Colon (tissue), 2 donors: ENCODE results near the gene PDE6A.
"Not testable (repeated sequence)": the region's sequence is repeated elsewhere in the genome, so short reads cannot be mapped to it uniquely, and the experiment has no call there.

Experiments used
- FAIRE-seq: peaks from 2 replicates; lab custom pipeline; 2012; peaks lifted over from hg19 to GRCh38; lab: Jason Lieb, UNC
- donor health status: control.
- donor health status: control.

Gene PDE6A

DNA sequence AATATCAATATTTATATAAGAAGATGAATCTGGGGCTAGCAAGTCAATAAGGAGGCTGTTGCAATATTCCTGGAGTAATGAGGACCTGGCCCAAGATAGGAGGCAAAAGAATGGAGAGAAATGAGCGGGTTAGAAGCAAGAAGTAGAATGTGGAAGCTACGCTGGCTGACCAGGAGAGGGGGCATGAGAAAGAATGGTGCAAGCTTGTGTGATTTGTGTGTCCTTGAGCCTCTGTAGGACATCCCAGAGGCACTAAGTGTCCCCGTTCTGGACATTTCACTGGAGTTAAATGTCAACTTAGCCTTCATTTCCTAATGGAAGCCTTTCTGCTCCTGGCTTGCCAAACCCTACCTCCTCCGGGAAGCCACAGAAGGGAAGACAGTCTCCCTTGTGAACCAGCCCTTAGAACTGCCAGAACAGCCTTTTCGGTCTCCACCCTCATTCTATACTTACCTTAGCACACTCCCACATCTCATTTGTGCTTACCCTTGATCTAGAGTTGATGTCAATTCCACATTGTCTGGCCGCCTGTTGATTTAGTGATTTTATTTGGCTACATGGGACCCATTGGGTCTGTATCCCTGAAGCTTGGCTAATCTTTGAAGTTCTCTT lies 6.7 kb upstream of the PDE6A start:
- no peak for FAIRE-seq

DNA sequence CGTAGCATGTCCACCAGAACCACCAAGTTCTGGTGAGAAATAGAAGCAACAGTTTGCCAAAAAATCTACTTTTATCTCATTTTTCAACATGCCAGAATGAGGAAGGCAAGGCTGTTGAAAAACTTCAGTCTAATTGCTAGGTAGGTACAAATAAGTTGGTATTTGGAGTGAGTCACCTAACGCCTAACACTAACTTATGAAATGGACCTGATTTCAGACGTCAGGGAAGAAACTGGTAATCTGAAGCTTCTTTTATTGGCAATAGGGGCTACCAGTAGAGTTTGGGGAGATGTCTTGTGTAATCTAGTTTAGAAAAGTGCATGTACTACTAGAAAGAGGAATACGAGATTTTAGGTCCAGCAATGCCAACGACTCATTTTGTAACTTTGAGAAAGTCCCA lies 4.4 kb upstream of the PDE6A start:
- FAIRE-seq: no peak

DNA sequence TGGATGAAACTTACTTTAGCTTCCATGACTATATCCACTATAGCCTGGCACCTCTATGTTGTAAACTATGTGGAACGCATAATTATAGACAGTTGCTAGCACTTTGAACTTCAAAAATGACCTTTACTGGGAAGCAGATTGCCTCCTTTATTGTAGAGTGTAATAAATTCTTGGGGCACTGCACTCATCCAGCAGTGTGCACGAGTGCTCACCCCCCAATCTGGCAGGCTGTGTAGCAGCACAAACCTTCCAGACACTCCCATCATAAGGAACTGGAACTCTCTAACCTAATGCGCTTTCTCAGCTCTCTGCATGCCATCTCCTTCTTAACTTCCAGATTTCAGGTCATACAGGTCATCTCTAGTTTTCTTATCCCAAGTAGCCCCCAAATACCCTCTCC lies 1.5 kb upstream of the PDE6A start:
- FAIRE-seq: no peak

DNA sequence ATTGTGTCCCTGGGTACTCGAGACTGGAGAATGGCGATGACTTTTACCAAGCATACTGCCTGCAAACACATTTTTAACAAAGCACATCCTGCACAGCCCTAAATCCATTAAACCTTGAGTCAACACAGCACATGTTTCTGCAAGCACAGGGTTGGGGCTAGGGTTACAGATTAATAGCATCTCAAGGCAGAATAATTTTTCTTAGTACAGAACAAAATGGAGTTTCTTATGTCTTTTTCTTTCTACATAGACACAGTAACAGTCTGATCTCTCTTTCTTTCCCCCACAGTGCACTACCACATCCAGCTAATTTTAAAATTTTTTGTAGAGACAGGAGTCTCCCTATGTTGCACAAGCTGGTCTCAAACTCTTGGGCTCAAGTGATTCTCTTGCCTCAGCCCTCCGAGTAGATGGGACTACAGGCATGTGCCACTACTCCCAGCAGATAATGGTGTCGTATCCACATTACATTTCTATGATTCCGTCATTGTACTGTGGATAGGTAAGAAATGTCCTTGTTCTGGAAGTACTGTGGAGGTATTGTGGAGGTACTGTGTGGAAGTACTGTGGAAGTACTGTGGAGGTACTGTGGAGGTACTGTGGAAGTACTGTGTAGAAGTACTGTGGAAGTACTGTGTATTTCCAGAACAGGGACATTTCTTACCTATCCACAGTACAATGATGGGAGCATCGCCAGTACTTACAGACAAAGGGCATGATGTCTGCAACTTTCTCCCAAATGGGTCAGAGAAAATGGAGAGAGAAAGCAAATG lies 1.2 kb downstream of the PDE6A start:
- not testable (repeated sequence) for FAIRE-seq

DNA sequence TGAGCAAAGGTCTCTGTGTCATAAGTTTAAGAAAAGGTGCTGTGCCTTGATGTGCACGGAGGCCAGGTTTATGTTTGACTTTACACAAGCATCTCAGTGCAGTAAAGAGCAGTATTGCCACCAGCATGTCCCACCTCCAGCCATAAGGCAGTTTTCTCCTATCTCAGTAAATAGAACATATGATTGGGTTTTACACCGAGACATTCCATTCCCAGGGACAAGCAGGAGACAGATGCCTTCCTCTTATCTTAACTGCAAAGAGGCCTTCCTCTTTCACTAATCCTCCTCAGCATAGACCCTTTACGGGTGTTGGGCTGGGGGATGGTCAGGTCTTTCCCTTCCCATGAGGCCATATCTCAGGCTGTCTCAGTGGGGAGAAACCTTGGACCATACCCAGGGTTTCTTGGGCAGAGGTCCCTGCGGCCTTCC lies 1.8 kb downstream of the PDE6A start:
- not testable (repeated sequence) for FAIRE-seq

DNA sequence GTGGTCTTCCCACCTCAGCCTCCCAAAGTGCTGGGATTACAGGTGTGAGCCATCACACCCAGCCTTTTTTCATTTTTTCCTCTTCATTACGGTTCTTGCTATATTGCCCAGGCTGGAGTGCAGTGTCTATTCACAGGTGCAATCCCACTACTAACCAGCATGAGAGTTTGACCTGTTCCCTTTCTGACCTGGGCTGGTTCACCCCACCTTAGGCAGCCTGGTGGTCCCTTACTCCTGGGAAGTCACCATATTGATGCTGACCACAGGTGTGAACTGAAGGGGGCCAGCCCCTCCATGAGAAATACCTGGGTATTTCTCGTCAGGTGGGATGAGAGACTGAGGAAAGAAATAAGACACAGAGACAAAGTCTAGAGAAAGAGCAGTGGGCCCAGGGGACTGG lies 2.4 kb downstream of the PDE6A start:
- FAIRE-seq: no peak

DNA sequence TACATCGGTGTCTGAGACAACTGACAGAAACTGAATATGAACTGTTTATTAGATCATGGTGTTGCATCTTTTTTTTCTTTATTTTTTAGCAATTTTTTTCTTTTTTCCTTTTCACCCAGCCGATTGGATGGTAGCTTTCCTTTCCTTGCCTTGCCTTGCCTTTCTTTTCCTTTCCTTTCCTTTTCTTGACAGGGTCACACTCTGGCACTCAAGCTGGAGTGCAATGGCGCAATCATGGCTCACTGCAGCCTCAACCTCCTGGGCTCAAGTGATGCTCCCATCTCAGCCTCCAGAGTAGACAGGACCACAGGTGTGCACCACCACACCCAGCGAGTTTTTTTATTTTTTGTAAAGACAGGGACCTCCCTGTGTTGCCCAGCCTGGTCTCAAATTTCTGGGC lies 2.8 kb downstream of the PDE6A start:
- FAIRE-seq: no peak

DNA sequence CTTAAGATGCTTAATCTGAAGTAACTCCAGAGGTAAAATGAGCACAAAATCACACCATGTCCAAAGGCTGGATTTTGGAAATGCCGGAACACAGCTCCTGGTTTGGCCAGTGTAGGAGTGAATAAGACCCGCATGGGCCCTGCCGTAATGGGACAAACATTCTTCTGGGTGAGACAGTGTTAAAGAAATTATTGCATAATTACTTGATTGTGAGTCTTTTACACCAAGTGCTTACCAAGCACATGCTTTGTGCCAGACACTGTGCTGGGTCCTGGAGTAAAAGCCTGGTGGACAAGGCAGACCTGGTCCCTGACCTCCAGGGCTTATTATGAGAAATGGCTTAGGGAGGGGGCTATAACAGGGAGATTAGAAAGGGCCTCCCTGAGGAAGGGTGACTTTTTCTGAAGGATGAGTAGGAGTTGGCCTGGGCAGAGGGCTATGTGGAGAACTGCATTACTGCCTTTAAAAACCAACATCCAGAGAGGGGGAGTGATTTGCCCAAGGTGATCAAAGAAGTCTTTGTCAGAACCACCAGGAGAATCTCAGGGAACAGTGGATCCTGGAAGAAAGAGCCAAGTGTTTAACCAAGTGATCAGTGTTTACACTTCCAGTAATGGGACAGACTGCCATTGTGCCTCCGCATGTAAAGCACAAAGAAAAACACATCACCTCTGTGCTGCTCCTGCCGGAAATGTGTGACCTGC lies 3.5 kb downstream of the PDE6A start:
- FAIRE-seq: no peak

DNA sequence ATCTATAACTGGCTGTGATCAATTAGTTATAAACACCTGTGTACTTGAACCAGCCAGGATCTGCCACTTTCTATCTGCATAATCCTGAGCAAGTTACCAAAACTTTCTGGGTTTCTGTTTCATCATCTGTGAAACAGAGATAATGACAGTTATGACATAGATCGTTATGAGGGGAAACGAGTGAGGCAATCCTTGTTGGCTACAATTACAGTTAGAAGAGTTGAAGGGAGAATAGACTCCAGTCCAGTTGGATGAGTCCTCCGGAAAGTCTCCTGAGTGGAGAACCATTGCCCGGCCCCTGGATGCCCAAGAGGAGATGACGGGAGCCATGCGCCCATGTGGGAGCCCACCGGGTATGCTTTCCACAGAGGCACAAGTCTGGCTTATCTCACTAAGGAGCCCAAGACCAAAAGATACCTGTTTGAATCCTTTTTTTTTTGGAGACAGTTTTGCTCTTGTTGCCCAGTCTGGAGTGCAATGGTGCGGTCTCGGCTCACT lies 4.5 kb downstream of the PDE6A start:
- FAIRE-seq: no peak

DNA sequence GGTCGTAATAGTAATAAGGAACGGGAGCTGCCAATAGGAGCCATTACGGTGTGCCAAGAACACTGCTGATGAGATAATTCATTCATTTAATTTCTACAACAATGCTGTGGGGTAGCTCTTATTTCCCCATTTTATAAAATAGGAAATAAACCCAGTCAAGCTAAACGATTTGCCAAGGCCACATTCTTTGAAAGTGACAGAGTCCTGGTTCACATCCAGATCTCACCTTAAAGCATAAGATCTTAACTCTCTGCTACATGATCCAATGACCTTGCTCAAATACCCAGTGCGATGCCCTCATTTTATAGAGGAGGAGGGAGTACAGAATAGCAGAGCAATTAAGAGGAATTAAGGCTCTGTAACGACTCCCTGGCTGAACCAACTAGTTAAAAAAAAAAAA lies 5.0 kb downstream of the PDE6A start:
- no peak for FAIRE-seq

DNA sequence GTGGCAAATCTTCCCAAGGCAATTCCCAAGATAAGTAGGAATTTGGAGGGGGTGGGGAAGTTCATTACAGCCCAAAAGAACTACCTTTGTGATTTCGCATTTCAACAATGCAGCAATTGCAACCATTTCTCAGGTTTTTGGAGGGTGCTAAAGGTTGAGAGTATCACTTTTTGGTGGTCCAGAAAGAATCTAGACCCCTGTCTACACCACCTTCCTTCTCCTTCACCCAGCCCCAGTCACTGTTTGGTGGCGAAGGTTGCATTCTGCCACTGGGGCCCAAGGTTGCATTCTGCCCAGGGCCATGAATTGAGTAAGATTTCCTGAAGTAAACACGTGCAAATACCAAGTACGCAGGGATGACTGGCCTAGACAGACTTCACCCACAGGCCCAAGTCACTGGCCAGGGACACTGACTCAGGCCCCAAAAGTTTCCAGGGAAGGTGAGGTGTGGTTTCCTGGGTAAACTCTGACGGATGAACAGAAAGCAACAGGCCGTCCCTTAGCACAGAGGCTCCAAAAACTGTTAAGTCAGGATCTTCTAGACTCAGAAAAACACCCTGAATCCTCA lies 5.7 kb downstream of the PDE6A start:
- no peak for FAIRE-seq

DNA sequence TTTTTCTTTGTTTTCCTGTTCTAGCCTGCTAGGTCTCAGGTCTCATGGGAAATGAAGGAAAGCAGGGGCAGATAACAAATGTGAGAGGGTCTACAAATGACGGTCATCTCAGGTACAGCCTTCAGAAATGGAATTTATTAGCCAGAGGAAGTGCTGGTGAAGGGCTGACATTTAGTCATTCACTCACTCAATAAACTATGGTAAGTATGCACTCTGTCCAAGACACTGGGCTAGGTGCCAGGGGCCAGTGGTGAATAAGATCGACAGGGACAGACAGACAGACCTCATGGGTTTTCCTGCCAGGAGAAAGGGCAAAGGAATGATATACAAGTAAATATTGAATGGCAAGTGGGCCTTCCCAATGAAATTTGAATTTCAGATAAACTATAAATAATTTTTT lies 6.3 kb downstream of the PDE6A start:
- no peak for FAIRE-seq

DNA sequence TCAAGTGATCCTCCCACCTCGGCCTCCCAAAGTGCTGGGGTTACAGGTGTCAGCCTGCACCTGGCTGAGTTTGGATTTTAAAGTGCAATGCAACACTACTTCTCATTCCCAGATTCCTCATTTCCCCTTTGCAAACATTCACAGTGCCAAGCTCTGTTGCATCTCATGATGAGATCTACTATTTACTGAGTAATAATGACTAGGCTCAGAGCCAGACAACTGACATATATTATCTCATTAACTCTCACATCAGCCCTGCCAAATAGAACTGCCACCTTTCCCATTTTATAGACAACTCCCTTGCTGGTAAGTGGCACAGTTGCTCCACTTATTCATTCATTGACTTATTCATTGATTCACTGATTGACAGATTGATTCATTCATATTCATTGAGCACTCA lies 7.0 kb downstream of the PDE6A start:
- FAIRE-seq: no peak

DNA sequence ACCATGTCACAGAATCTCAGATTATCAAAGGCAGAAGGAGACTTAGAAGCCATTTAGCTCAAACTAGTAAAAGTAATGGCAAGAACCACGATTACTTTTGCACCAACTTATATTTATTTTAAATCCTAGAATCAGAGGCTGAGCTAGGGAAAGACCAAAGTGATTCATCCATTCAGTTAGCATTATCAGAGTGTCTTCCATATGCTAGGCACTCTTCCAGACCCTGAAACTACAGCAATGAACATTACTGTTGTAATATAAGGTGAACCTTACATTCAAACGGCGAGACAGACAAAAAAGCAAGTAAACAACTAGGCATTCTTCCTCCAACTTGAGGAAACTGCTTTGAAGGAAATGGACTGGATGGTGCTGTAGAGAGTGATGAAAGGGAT lies 7.9 kb downstream of the PDE6A start:
- FAIRE-seq: no peak

DNA sequence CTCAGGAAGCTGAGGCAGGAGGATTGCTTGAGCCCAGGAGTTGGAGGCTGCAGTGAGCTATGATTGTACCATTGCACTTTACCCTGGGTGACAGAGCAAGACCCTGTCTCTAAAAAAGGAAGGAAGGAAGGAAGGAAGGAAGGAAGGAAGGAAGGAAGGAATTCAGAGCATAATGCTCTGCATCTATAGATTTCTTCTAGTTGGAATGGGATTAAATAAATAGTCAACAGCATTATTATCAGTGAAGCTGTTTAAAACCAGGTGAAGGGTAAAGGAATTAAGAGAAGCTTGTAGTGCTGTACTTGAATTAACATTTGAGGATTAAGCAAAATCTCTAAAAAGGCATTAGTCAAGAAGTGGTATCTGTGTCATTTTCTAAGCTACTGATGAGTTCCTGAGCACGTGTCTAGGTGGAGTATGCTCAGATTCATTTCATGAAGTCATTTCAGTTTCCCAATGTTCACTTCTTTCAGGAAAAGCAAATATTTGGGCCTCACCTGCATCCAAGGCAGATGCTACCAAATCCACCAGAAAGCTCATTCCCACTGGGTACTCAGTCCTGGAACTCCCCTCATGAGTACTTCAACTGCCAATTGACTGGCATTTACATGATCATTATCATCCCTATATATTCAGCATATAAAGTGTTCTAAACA lies 8.4 kb downstream of the PDE6A start:
- no peak for FAIRE-seq

DNA sequence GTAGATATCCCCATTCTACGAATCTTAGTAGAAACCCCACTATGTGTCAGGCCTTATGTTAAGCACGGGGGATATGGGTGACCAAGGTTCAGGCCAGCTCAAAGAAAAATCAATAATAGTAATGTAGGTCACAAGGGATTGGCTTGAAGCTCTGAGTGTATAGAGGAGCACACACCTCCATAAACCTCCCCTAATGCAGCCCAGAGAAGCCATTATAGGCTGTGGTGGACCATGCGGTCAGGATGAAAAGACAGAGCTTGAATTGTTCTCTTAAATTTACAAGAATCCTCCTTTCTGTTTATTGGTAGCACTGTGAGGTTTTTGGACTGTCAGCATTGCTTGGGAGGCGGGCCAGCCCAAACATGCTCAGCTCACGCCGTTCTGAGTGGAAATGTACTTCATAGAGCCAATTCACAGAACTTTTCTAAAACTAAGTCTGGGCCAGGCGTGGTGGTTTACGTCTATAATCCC lies 9.1 kb downstream of the PDE6A start:
- FAIRE-seq: no peak

DNA sequence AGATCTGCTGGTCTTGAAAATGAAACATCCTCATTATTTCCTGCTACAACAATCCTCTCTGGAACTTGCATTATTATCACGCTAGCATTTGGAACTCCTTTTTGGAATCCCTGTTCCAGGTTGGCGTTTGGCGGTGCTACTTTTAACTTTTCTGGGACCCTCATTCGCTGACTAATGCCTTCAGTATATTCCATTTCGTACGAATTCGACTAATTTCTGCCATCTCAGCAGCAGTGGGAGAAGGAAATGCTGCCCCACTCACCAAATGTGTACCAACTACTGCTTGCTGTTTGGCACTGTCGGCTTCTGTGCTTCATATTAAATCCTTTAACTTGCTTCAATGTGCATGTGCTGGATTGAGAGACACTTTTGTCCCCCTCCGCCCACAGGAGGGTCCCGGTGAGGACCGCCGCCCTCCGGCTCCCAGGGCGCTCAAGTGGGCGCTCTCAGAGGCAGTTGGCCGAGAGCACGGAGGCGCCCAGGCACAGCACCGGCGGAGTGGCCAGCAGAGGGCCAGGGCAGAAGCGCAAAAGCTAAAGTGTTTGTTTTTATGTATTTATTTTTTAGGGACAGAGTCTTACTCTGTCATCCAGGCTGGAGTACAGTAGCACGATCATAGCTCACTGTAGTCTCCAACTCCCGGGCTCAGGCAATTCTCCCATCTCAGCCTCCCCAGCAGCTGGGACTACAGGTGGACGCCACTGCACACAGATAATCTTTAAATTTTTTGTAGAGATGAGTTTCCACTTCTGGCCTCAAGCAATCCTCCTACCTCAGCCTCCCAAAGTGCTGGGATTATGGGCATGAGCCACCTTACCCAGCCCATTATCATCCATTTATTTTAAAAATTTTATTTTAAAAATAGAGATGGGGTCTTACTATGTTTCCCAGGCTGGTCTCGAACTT lies 11.9 kb downstream of the PDE6A start:
- FAIRE-seq: no peak

DNA sequence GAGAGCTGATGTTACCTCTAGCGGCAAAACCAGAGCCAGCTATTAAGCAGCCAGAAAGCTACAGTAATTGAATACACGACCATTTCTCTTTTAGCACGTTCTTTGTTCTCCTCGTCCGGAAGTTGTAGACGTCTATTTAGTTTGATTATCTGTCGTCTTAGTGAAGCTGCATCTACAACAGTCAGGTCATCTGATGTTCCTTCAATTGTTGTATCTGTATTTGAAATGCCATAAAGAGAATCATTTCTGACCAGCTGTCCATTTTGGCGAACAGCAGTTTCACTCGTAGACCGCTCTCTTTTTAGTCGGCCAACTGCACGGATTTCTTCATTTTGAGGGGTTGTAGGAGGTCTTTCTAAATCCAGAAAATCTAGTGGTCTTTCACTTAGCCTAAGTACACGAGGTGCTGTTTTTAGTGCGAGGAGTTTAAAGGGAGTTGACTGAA lies 12.6 kb downstream of the PDE6A start:
- FAIRE-seq: no peak

DNA sequence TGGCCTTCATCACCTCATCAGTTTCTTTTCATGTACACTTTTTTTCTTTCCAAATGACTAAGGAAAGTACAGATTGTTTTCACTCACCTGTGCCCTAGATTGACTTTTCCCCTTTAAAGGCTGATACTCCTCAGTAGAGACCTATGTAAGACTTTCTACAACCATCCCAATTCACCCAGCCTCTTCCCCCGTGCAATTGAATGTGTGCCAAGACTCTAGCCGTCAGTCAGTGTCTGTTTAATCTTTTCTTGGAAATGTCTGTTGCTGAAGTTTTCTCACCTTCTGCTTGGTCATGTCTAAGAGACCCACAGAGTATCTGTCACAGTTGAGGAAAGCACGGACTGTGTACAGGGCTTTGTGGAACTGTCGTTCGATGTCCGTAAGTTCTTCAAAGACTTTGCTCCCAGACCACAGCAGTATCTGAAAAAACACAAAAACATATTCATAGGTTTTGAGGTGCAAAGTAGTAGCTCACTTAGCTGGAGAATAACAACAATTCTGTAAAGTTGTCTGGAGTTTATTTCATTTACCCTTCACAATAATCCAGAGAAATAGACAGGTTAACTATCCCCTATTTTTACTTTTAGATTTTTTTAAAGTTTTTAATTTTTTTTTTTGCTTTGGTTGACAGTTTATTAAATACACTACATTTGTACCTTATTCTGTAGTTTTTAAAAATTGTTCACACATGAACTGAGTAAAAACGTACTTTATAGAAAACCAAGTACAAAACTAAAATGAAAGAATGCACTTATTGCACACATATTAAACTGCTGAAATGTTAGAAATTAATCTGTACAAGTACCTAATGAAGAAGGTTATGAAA lies 13.6 kb downstream of the PDE6A start:
- peak; percentile 10 for FAIRE-seq
